Loucy (cell line): ENCODE measurements around the gene NCBP2.

Experiments
- EZH2phosphoT487 ChIP-seq: fragments of 200-600 bp; IDR thresholded peaks from 2 replicates; pipeline ENCODE4 v1.6.1; 2018; ENCODE audit warnings: antibody characterized with exemption, mild to moderate bottlenecking, moderate library complexity, borderline replicate concordance
- TF ChIP-seq, protein P1 (sequence below): fragments of 200-600 bp; sonication (generic); conservative IDR thresholded peaks from 2 replicates; pipeline ENCODE4 v1.5.1; 2014; ENCODE audit warnings: mild to moderate bottlenecking, antibody characterized with exemption, low read length

DNA sequence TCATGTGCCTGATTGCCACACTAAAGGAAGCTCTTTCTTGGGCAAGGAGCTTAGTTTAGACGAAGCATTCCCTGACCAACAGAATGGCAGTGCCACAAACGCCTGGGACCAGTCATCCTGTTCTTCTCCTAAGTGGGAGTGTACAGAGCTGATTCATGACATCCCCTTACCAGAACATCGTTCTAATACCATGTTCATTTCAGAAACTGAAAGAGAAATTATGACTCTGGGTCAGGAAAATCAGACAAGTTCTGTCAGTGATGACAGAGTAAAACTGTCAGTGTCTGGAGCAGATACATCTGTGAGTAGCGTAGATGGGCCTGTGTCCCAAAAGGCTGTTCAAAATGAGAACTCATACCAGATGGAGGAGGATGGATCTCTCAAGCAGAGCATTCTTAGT lies 56.2 kb downstream of the NCBP2 start:
- TF ChIP-seq, protein P1, sequence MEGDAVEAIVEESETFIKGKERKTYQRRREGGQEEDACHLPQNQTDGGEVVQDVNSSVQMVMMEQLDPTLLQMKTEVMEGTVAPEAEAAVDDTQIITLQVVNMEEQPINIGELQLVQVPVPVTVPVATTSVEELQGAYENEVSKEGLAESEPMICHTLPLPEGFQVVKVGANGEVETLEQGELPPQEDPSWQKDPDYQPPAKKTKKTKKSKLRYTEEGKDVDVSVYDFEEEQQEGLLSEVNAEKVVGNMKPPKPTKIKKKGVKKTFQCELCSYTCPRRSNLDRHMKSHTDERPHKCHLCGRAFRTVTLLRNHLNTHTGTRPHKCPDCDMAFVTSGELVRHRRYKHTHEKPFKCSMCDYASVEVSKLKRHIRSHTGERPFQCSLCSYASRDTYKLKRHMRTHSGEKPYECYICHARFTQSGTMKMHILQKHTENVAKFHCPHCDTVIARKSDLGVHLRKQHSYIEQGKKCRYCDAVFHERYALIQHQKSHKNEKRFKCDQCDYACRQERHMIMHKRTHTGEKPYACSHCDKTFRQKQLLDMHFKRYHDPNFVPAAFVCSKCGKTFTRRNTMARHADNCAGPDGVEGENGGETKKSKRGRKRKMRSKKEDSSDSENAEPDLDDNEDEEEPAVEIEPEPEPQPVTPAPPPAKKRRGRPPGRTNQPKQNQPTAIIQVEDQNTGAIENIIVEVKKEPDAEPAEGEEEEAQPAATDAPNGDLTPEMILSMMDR = no peak
- no peak for TF ChIP-seq EZH2phosphoT487
